ENCODE data around the gene TTC7B.

DNA sequence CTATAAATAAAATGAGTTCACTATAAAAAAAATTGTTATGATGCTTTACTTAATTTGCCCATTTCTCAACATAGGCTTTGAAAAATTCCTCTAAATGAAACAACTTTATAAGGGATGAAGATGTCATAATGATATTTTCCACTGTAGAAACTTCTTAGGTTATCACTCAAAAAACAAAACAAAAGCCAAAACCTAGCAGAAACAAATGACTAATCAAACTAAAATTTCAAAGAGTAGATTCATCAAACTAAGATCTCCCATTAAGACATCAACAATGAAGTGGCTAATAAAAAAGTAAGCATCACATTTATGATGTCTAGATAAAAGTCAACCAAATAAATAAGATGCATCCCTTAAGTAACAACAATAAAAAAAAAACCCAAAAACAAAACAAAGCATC, 36.9 kb upstream of the TTC7B start:
- TF ChIP-seq, protein P1, sequence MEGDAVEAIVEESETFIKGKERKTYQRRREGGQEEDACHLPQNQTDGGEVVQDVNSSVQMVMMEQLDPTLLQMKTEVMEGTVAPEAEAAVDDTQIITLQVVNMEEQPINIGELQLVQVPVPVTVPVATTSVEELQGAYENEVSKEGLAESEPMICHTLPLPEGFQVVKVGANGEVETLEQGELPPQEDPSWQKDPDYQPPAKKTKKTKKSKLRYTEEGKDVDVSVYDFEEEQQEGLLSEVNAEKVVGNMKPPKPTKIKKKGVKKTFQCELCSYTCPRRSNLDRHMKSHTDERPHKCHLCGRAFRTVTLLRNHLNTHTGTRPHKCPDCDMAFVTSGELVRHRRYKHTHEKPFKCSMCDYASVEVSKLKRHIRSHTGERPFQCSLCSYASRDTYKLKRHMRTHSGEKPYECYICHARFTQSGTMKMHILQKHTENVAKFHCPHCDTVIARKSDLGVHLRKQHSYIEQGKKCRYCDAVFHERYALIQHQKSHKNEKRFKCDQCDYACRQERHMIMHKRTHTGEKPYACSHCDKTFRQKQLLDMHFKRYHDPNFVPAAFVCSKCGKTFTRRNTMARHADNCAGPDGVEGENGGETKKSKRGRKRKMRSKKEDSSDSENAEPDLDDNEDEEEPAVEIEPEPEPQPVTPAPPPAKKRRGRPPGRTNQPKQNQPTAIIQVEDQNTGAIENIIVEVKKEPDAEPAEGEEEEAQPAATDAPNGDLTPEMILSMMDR (IDR thresholded peaks at IDR 0.05) = no peak
- TF ChIP-seq EP300 (IDR thresholded peaks at IDR 0.05) (no peak), POLR2AphosphoS5 (IDR thresholded peaks at IDR 0.05) (no peak), POLR2A (IDR thresholded peaks at IDR 0.05) (no peak)
